DOHH2 (cell line): Measurements from ENCODE around the gene CHMP6.

Source experiments
- CTCF ChIP-seq: fragments of 200-600 bp; sonication (generic); IDR thresholded peaks from one replicate; pipeline ENCODE4 v1.5.1; 2014; ENCODE audit warnings: antibody characterized with exemption, mild to moderate bottlenecking, low read depth, low read length; ENCODE audit not compliant: poor library complexity, severe bottlenecking
- EZH2phosphoT487 ChIP-seq: fragments of 200-600 bp; sonication (generic); IDR thresholded peaks from 2 replicates; pipeline ENCODE4 v1.6.1; 2017; ENCODE audit warnings: borderline replicate concordance, mild to moderate bottlenecking, antibody characterized with exemption, low read length, moderate library complexity, mixed read lengths

GRCh38 chr17:80981062-80981902 lies 10.4 kb upstream of the CHMP6 start:
- peak; percentile 86 for TF ChIP-seq CTCF
- TF ChIP-seq EZH2phosphoT487: no peak
